Activated CD4-positive, CD25-positive, alpha-beta regulatory T cell treated with anti-CD3 and anti-CD28 coated beads, Interleukin-2, amount 50 U/mL, for 16 hours (primary cell): ENCODE data around the gene CDH20.

Source experiments
- DNase-seq: peaks from one replicate; pipeline ENCODE4 v3.0.0-alpha.2; 2020; ENCODE audit warnings: low read depth, low spot score

Gene CDH20

GRCh38 chr18:61574665-61575064 is 241.4 kb downstream of the CDH20 start:
- DNase-seq, result no peak

DNA sequence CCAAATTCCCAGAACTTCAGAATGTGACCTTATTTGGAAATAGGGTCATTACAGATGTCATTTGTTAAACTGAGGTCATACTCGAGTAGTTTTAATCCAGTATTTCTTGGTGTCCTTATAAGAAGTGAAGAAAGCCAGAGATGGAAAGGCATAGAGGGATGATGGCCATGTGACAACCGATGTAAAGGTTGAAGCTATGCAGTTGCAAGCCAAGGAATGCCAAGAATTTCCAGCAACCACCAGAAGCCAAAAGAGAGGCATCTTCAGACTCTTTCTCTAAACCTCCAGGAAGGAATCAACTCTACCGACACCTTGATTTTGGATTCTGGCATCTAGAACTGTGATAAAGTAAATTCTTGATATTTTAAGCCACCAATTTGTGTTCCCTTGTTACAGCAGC is 242.2 kb downstream of the CDH20 start:
- no peak for DNase-seq

GRCh38 chr18:61578846-61579245 is 245.6 kb downstream of the CDH20 start:
- DNase-seq, result no peak

DNA sequence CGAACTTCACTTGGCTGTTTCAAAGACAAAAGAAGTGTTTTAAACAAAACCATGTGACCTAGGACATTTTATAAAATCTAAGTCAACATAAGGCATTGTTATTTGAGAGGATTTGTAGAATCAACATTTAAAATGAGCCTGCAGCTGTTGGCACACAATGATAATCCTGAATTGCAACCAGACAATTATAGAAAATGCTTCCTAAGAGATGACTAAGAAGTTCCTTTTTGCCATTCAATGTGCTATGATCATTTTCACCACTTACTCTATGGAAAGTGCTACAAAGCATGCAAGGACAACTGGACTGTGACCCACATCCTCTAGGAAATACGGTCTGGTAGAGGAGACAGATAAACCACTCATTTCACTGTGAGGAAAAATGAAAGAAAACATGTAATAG is 246.4 kb downstream of the CDH20 start:
- no peak for DNase-seq

DNA sequence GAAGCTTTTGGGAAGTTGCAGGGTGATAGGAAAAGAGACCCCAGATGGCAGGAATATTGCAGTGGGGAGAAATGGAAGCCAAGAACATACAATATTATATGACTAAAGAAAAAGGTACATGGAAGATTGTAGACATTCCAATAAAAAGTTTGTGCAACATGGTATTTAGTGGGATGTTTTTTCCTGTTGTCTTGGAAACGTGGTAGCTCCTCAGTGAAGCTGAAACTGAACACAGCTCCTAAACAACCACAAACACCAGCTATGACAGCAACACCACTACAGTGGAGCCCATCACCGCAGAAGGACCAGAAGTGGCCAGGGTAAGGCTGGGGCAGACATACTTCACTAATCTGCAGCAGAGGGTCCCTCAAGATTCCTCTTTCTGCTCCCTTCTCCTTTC is 246.8 kb downstream of the CDH20 start:
- DNase-seq, result no peak

DNA sequence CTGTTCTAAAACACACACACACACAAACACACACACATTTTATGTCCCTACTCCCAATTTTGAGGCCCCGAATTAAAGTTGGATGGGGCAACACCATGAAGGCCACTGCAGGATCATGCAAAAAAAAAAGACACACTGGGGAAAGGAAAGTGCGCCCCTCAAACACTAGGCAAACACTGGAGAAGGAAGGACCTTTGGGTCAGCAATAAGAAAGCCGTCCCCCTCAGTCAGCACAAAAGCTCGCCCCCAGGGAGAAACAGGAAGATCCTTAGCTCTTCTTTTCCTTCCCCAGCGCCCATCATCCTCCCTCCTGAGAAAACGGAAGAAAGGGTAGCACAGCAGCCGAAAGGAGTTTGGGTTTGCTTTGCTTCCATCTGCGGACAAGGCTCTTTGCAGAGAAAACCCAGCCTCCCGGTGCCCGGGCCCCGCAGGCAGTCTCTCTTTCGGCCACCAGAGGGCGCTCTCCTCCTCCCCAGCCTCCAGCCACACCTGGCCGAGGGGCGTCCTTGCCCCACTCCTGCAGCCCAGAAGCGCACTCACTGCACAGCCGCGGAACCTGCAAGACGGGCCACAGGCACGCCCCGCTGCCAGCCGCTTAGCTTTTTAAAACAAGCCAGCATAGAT is 248.5 kb downstream of the CDH20 start:
- DNase-seq, result peak; percentile 33

GRCh38 chr18:61582202-61582710 is 249.0 kb downstream of the CDH20 start:
- DNase-seq, result no peak

GRCh38 chr18:61583548-61583947 is 250.3 kb downstream of the CDH20 start:
- no peak for DNase-seq

- DNase-seq, result no peak
These were observed 254.6 kb downstream of the CDH20 start for GRCh38 chr18:61587865-61588264.

- no peak for DNase-seq
These were observed 256.0 kb downstream of the CDH20 start for GRCh38 chr18:61589053-61589723.

DNA sequence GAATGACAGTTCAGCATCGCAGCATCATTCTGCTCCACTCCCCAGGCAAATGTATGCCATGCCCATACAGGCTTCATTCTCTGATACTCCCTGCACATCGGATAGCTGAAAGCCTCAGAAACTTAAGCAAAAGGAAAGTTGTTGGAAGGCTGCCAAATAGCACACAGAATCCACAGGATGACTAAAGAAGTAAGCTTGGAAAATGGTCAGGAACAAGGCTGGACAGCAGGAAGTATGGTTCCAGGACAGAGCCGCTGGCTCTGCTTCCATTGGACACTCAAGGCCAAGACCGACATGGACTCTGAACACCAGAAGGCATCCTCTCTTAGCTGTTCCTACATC is 256.5 kb downstream of the CDH20 start:
- DNase-seq, result no peak

GRCh38 chr18:61591253-61591652 is 258.0 kb downstream of the CDH20 start:
- DNase-seq, result no peak

- no peak for DNase-seq
These were observed 262.5 kb downstream of the CDH20 start for GRCh38 chr18:61595615-61596251.

DNA sequence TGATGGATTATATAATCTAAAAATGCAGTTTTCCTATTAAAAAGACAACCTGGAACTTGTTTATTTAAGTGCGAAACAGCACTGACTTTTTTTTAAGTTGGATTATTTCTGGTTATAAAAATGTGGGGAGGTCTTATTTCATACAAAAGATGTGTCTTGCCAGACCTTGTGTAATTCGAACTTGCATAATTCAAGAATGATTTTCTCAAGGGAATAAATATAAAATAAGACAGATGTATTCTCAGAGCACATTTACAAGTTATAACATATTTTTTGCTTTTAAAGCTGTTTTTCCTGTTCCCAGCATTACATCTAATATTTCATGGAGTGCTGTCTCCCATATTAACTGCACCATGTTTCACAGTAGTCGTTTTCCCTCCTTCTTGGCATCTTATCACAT is 263.1 kb downstream of the CDH20 start:
- DNase-seq, result no peak

GRCh38 chr18:61597316-61597715 is 264.1 kb downstream of the CDH20 start:
- no peak for DNase-seq

- DNase-seq, result no peak
These were observed 267.2 kb downstream of the CDH20 start for GRCh38 chr18:61600422-61600821.

DNA sequence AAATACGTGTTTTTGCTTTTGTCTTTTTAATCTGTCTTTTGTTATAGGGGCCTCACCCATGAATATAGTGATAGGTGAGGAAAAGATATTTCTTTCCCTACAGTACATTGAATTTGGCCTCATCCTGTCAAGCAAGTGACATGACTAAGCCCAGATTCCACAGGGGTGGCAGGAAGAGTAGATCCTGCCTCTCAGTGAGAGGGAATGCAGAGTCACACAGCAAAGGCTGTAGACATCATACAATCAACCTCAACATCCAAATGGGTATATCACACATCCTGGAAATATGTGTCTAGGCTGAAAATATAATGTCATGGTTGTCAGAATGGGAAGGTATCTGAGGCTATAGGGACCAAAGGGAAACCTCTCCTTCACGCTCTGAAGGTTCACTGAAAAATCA is 269.6 kb downstream of the CDH20 start:
- DNase-seq, result no peak
